ENCODE measurements around the gene FGR.
"Not testable (repeated sequence)": the region's sequence is repeated elsewhere in the genome, so short reads cannot be mapped to it uniquely, and the experiment has no call there.

FGR gene

GRCh38 chr1:27634985-27635367 is at the start of gene FGR:
Gene FGR, minus strand, starts transcription at chr1:27635185. Its CDS starts 11,269 bp downstream, at chr1:27623916.
- no peak for DNase-seq (ENCODE audit: extremely low read depth in 1 of 2, low read depth in 1 of 2)

DNA sequence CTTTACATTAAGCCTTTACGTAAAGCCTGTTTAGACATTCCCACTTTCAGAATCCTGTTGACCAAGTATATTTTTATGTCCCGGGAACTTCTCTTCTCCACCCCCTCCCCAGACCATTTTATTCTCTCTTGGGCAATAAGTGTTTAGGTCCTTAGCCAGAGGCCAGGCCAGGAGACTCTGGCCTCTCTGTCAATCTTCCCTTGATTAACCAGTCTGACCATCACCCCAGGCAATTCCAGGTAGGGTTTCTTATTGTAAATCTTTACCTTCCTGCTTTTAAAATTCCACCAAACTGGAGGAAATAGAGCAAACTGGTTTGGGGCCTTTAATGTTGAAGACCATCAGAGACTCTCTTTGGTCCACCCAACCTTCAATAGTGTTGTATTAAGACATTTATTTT is 49.2 kb upstream of the FGR start:
- DNase-seq (ENCODE audit: extremely low read depth in 1 of 2, low read depth in 1 of 2) = no peak

DNA sequence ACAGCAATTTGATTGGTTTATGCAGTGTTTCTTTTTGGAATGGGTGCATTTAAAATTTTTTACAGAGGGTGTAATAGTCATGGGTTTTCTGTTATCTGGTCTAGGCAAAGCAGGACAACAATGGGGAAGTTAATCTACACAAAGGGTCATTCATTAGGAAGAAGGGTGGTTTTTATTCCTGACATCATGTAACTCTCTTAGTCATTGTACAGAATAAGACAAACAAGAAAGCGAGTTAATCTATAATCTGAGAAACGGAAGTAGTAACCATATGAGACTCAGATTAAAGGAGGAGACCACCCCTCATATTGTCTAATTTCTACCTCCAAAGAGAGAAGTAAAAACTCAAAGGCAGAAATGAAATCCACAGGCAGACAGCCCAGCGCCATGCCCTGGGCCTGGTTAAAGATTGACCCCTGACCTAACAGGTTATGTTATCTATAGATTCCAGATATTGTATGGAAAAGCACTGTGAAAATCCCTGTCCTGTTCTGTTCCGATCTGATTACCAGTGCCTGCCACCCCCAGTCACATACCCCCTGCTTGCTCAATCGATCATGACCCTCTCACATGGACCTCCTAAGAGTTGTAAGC is 47.5 kb upstream of the FGR start:
- DNase-seq (ENCODE audit: extremely low read depth in 1 of 2, low read depth in 1 of 2) = no peak

- DNase-seq (ENCODE audit: extremely low read depth in 1 of 2, low read depth in 1 of 2) = not testable (repeated sequence)
These were observed 46.6 kb upstream of the FGR start for GRCh38 chr1:27681580-27681979.

GRCh38 chr1:27680225-27680791 is 45.3 kb upstream of the FGR start:
- not testable (repeated sequence) for DNase-seq (ENCODE audit: extremely low read depth in 1 of 2, low read depth in 1 of 2)

- no peak for DNase-seq (ENCODE audit: extremely low read depth in 1 of 2, low read depth in 1 of 2)
These were observed 43.8 kb upstream of the FGR start for GRCh38 chr1:27678747-27679146.

DNA sequence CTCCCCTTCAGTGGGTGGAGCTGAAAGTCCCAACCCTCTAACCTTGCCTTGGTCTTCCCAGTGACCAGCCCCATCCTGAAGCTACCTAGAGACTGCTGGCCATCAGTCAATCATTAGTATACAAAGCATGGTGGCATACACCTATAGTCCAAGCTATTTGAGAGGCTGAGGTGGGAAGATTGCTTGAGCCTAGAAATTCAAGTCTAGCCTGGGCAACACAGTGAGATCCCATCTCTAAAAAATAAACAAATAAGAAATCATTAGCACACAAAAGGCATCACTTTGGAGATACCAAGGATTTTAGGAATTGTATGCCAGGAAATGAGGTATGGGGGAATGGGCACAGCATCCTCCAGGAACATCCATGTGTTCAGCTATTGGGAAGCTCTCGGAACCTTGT is 41.4 kb upstream of the FGR start:
- DNase-seq (ENCODE audit: extremely low read depth in 1 of 2, low read depth in 1 of 2) = no peak

DNA sequence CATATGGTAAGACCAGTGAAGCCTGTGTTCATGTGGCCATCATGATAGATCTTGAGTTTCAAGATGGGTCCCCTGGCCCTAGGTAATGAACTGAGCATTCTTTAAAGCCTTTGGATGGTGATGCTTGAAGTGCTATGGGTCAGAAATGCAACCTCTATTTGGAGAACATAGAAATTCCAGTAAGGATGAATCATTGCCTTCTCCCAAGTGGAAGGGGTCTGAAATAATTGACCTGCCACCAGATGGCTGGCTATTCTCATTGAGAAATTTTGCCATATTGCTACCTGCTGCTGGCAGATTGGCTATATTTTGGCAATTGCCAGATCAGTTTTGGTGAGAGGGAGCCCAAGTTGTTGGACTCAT is 37.7 kb upstream of the FGR start:
- no peak for DNase-seq (ENCODE audit: extremely low read depth in 1 of 2, low read depth in 1 of 2)

DNA sequence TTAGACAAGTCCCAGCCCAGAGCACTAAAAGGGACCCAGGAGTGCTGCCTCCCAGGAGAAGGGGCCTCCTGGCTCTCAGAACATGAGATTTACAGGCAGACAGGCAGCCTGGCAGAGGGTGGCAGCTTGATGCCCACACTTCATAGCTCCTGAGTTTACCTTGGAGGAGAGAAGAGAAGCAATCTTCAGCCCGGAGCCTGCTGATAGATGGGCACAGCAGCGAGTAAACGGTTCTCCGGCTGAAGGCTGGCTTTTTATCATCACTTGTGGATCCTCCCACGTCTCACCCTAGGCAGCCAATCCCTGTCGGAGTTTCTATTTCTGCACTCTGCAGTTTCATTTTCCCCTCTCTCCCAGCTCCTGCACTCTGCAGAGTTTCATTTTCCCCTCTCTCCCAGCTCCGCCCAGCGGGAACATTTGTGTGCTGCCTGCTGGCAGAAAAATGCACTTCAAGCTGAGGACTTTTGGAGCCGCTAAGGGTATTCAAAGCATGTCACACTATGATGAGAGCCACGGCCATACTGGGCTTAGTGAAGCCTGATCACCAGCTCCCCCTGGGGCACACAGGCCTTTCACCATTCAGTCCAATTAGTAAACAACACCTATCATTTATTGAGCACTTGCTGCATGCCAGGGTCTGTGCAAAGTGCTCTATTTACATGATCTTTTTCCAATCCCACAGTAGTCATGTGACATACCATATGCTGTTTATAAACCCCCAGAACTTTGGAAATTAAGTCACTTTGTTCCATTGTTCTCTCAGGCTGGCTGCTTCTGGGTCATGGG is 37.2 kb upstream of the FGR start, which contains the start of gene IFI6:
TSS of gene IFI6 (minus strand) at position 229 of the 786 bp plus-strand sequence. CDS start 2,878 bp downstream, outside the sequence.
- peak; percentile 32 to 56 for DNase-seq (ENCODE audit: extremely low read depth in 1 of 2, low read depth in 1 of 2)

- no peak for DNase-seq (ENCODE audit: extremely low read depth in 1 of 2, low read depth in 1 of 2)
These were observed 34.9 kb upstream of the FGR start for GRCh38 chr1:27669876-27670275.

GRCh38 chr1:27668808-27669723 is 34.1 kb upstream of the FGR start:
- DNase-seq (ENCODE audit: extremely low read depth in 1 of 2, low read depth in 1 of 2) = peak; percentile 66 to 71

DNA sequence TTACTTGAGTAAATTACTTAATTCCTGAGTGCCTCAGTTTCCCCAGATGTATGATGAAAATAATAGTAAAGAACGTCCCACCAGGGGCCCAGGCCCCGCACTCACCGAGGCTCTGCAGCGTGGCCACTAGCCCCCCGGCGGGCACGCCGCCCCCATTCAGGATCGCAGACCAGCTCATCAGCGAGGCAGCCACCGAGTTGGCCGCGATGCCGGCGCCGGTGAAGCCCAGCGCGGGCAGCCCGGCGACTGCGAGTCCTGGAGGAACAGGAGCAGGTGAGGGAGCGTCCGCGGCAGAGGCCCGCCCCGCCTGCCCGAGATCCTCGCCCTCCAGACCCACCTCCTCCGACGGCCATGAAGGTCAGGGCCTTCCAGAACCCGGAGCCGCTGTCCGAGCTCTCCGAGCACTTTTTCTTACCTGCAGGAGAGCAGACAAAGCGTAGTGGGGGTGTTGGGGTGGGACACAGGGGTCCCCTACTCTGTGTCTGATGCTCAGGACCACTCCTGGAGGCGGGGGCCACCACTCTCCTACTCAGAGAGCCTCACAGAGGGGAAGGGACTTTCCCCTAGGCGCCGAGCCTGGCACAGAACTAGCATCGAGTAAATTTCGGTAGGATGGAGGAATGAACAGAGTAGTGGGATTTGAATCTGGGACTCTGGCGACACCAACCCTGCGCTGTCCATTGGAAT is 33.3 kb upstream of the FGR start:
- no peak for DNase-seq (ENCODE audit: extremely low read depth in 1 of 2, low read depth in 1 of 2)

GRCh38 chr1:27666791-27667254 is 31.8 kb upstream of the FGR start:
- DNase-seq (ENCODE audit: extremely low read depth in 1 of 2, low read depth in 1 of 2) = no peak

- no peak for DNase-seq (ENCODE audit: extremely low read depth in 1 of 2, low read depth in 1 of 2)
These were observed 31.3 kb upstream of the FGR start for GRCh38 chr1:27666294-27666693.

DNA sequence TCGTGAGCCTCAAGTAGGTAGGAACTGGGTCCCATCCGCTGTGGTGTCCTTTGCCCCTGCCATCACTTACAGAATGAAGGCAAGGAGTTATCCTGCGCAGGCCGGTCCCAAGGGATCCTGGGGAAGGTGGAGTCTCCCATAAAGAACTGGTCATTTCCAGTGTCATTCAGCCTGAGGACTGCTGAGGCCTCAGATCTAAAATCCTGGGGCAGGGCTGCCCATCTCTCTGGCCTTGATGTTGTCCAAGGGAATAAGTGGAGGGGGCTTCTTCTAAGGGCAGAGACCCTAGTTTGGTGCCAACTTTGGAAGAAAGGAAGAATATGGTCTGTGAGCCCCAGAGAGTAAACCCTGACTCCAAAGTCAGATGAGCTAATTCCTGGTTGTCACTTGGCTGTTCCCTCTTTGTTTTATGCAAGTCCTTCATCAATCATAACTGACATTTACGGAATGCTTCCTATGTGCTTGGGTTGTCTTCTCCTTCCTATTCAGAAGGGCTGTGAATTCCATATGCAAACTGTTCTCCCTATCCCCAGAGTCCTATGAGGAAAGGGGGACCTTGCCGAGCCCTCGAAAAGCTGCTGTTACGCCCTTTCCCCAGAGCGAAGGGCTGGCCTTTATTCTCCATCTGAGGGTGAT is 30.1 kb upstream of the FGR start:
- DNase-seq (ENCODE audit: extremely low read depth in 1 of 2, low read depth in 1 of 2) = no peak

GRCh38 chr1:27664291-27664690 is 29.3 kb upstream of the FGR start:
- DNase-seq (ENCODE audit: extremely low read depth in 1 of 2, low read depth in 1 of 2) = no peak

GRCh38 chr1:27662707-27663393 is 27.9 kb upstream of the FGR start:
- peak; percentile 62 to 78 for DNase-seq (ENCODE audit: extremely low read depth in 1 of 2, low read depth in 1 of 2)

GRCh38 chr1:27662261-27662660 is 27.3 kb upstream of the FGR start:
- no peak for DNase-seq (ENCODE audit: extremely low read depth in 1 of 2, low read depth in 1 of 2)

- no peak for DNase-seq (ENCODE audit: extremely low read depth in 1 of 2, low read depth in 1 of 2)
These were observed 26.6 kb upstream of the FGR start for GRCh38 chr1:27661412-27662075.
